K562 (cell line): ENCODE measurements around the gene PPIP5K2.
A peak's percentile ranks its signal among the peaks of the same experiment; 100 is the strongest.

ENCODE experiments used
- CEBPG ChIP-seq, 3 experiments: fragments of 200-800 bp in 1 of 3; sonication (Bioruptor generic) in 1 of 3; sonication (generic) in 1 of 3; formaldehyde crosslinking in 1 of 3; IDR thresholded peaks in 2 of 3; conservative IDR thresholded peaks in 1 of 3; 2 replicates each; pipeline versions ENCODE4 v1.6.1 to v1.8.0; 2016 to 2022; ENCODE audit warnings: missing compliant biosample characterization in 2 of 3, missing genetic modification characterization in 2 of 3, mild to moderate bottlenecking in 1 of 3, missing genetic modification reagents in 1 of 3
- CREM ChIP-seq: IDR thresholded peaks from 2 replicates; pipeline ENCODE4 v1.6.1; 2014; ENCODE audit warnings: antibody characterized with exemption, low read depth
- FOSL1 ChIP-seq: fragments of 200-800 bp; sonication (Bioruptor generic); conservative IDR thresholded peaks from 2 replicates; pipeline ENCODE4 v1.6.1; 2016; ENCODE audit warnings: missing genetic modification characterization, missing compliant biosample characterization
- FUS ChIP-seq: fragments of 200-400 bp; formaldehyde crosslinking; optimal IDR thresholded peaks from 2 replicates; pipeline ENCODE3; 2017; ENCODE audit warnings: low read depth, low read length
- ZNF184 ChIP-seq: sonication (generic); formaldehyde crosslinking; IDR thresholded peaks from 2 replicates; pipeline ENCODE4 v1.5.0; 2020; ENCODE audit warnings: missing genetic modification reagents
- TF ChIP-seq, protein P1 (sequence below): sonication (generic); formaldehyde crosslinking; IDR thresholded peaks from 2 replicates; pipeline ENCODE4 v1.8.0; 2022; ENCODE audit warnings: mild to moderate bottlenecking, missing genetic modification reagents

DNA sequence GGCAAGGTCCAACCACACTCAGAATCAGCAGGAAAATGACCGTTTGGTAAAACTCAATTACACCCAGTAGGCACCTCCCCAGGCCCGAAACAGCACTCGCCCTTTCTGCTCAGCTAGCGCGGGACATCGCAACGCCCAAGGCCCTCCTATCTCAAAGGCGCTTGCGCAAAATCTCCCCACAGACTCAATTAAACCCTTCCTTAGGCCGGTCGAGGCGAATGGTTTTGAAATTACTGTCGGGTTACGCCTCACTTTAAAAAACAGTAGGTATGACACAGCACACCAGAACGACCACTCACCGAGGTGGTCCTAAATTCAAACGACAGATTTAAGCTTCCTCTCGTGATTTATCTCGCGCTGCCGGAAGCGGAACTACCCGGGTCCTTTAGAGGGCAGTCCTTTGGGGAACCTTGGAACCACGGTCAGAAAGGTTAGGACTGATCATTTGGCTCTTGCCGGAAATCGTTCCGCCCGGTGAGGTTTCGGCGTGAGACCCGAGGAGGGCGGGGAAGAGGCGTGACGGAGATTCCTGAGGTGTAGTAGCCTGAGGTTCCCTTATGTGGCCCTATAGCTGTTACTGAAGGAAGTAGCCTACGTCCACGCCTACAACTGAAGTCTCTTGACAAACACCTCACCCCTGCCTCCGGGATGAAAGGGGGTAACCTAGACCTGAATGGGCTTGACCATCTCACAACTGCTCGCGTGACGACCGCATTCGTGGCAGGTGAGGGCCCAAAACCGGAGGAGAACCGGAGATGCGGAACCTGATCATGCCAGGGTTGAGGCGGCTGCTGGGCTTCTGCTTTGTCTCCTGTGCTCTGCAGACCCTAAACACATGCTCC lies at the start of gene PPIP5K2, which contains the start of gene GIN1:
- TF ChIP-seq CEBPG (CRISPR knock-in tag; IDR thresholded peaks at IDR 0.05) (peak; percentile 70; the same call in 1 of the 2 replicates), CEBPG (tag; conservative IDR thresholded peaks at IDR 0.05 in 1 of 2, IDR thresholded peaks at IDR 0.05 in 1 of 2) (peak; percentile 66 to 90), ZNF184 (CRISPR knock-in tag) (no peak), FOSL1 (peak; percentile 53; the same call in 1 of the 2 replicates), FUS (no peak), CREM (peak; percentile 88)
- TF ChIP-seq, protein P1, sequence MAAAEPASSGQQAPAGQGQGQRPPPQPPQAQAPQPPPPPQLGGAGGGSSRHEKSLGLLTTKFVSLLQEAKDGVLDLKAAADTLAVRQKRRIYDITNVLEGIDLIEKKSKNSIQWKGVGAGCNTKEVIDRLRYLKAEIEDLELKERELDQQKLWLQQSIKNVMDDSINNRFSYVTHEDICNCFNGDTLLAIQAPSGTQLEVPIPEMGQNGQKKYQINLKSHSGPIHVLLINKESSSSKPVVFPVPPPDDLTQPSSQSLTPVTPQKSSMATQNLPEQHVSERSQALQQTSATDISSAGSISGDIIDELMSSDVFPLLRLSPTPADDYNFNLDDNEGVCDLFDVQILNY, result peak; percentile 11
